GM12875 (cell line): Measurements from ENCODE around the gene PDE6B.

ENCODE experiments used
- H3K4me3 ChIP-seq: one replicate; pipeline ENCODE4 v1.5.1; 2011; ENCODE audit warnings: low read depth, low read length, control low read depth
- CTCF ChIP-seq: IDR thresholded peaks from 2 replicates; pipeline ENCODE4 v1.5.1; 2011; ENCODE audit warnings: low read depth, mild to moderate bottlenecking, control low read depth, inconsistent platforms, low read length, moderate library complexity, borderline replicate concordance; ENCODE audit not compliant: insufficient read depth

PDE6B gene

GRCh38 chr4:699816-700580, 74.6 kb downstream of the PDE6B start:
- TF ChIP-seq CTCF, result no peak
- no peak overlapping the region for H3K4me3 ChIP-seq

GRCh38 chr4:700587-701264, 75.4 kb downstream of the PDE6B start:
- no peak for TF ChIP-seq CTCF
- no peak overlapping the region for H3K4me3 ChIP-seq

- no peak for TF ChIP-seq CTCF
- H3K4me3 ChIP-seq, result no peak overlapping the region
Measured at GRCh38 chr4:702618-703048, 77.3 kb downstream of the PDE6B start.

GRCh38 chr4:703336-704197, 78.2 kb downstream of the PDE6B start:
- no peak for TF ChIP-seq CTCF

GRCh38 chr4:704198-704891, 79.0 kb downstream of the PDE6B start:
- TF ChIP-seq CTCF, result no peak
- H3K4me3 ChIP-seq, result no peak overlapping the region

More at GRCh38 chr4:703336-704197, 78.2 kb downstream of the PDE6B start:
- H3K4me3 ChIP-seq, result no peak overlapping the region

GRCh38 chr4:704971-705277, 79.6 kb downstream of the PDE6B start:
- no peak overlapping the region for H3K4me3 ChIP-seq
- TF ChIP-seq CTCF, result no peak
